ENCODE measurements around the gene EFNA5. TPM values are rescaled to one million over a fixed set of nuclear protein-coding genes. Genes with fewer than 3 reads are reported as not detected.

The EFNA5 gene
- total RNA-seq, 1 donor from 2014 or later, result 40.9 TPM

- no peak for DNase-seq (ENCODE audit: low spot score)
- intact Hi-C loops (cut with DNase I), result no loop called here
These were observed 17.7 kb downstream of the EFNA5 start for GRCh38 chr5:107652839-107653607.

GRCh38 chr5:107652408-107652807, 18.3 kb downstream of the EFNA5 start:
- DNase-seq (ENCODE audit: low spot score), result no peak
- intact Hi-C loops (cut with DNase I), result no loop called here

- intact Hi-C loops (cut with DNase I), result no loop called here
- no peak for DNase-seq (ENCODE audit: low spot score)
These were observed 19.4 kb downstream of the EFNA5 start for GRCh38 chr5:107651325-107651724.

GRCh38 chr5:107646418-107646817, 24.3 kb downstream of the EFNA5 start:
- DNase-seq (ENCODE audit: low spot score), result no peak
- intact Hi-C loops (cut with DNase I), result no loop called here

GRCh38 chr5:107640568-107640967, 30.2 kb downstream of the EFNA5 start:
- intact Hi-C loops (cut with DNase I), result no loop called here
- no peak for DNase-seq (ENCODE audit: low spot score)

GRCh38 chr5:107639990-107640389, 30.7 kb downstream of the EFNA5 start:
- no peak for DNase-seq (ENCODE audit: low spot score)
- intact Hi-C loops (cut with DNase I), result no loop called here

- intact Hi-C loops (cut with DNase I), result no loop called here
- no peak for DNase-seq (ENCODE audit: low spot score)
These were observed 34.2 kb downstream of the EFNA5 start for GRCh38 chr5:107636555-107636954.

- intact Hi-C loops (cut with DNase I), result no loop called here
- DNase-seq (ENCODE audit: low spot score), result no peak
These were observed 34.7 kb downstream of the EFNA5 start for GRCh38 chr5:107636068-107636467.

- intact Hi-C loops (cut with DNase I), result no loop called here
- DNase-seq (ENCODE audit: low spot score), result no peak
These were observed 35.5 kb downstream of the EFNA5 start for GRCh38 chr5:107634981-107635848.

- DNase-seq (ENCODE audit: low spot score), result no peak
- intact Hi-C loops (cut with DNase I), result no loop called here
These were observed 37.4 kb downstream of the EFNA5 start for GRCh38 chr5:107633171-107633901.

GRCh38 chr5:107631805-107632362, 38.9 kb downstream of the EFNA5 start:
- DNase-seq (ENCODE audit: low spot score), result no peak
- intact Hi-C loops (cut with DNase I), result no loop called here

GRCh38 chr5:107630184-107630583, 40.6 kb downstream of the EFNA5 start:
- no peak for DNase-seq (ENCODE audit: low spot score)
- intact Hi-C loops (cut with DNase I), result no loop called here

GRCh38 chr5:107624235-107624634, 46.5 kb downstream of the EFNA5 start:
- DNase-seq (ENCODE audit: low spot score), result no peak
- intact Hi-C loops (cut with DNase I), result no loop called here

GRCh38 chr5:107621089-107621488, 49.6 kb downstream of the EFNA5 start:
- intact Hi-C loops (cut with DNase I), result no loop called here

GRCh38 chr5:107619781-107620180, 51.0 kb downstream of the EFNA5 start:
- no peak for DNase-seq (ENCODE audit: low spot score)
- intact Hi-C loops (cut with DNase I), result no loop called here

More at GRCh38 chr5:107621089-107621488, 49.6 kb downstream of the EFNA5 start:
- DNase-seq (ENCODE audit: low spot score), result no peak

- DNase-seq (ENCODE audit: low spot score), result no peak
- intact Hi-C loops (cut with DNase I), result no loop called here
These were observed 52.5 kb downstream of the EFNA5 start for GRCh38 chr5:107618242-107618641.

- no peak for DNase-seq (ENCODE audit: low spot score)
- intact Hi-C loops (cut with DNase I), result no loop called here
These were observed 53.7 kb downstream of the EFNA5 start for GRCh38 chr5:107617052-107617451.

- intact Hi-C loops (cut with DNase I), result no loop called here
- no peak for DNase-seq (ENCODE audit: low spot score)
These were observed 54.5 kb downstream of the EFNA5 start for GRCh38 chr5:107616213-107616612.

- no peak for DNase-seq (ENCODE audit: low spot score)
- intact Hi-C loops (cut with DNase I), result no loop called here
These were observed 55.4 kb downstream of the EFNA5 start for GRCh38 chr5:107615299-107615817.

GRCh38 chr5:107612541-107612940, 58.2 kb downstream of the EFNA5 start:
- intact Hi-C loops (cut with DNase I), result no loop called here
- no peak for DNase-seq (ENCODE audit: low spot score)

Data from cardiac septum (tissue), 1 donor.